AG10803 (cell line): ENCODE data around the gene HSD17B1.
"Not testable (repeated sequence)": the region's sequence is repeated elsewhere in the genome, so short reads cannot be mapped to it uniquely, and the experiment has no call there.

ENCODE experiments used
- DNase-seq: peaks from one replicate; pipeline ENCODE4 v3.0.0; 2010; ENCODE audit warnings: low read depth
- H3K4me3 ChIP-seq: 2 replicates; pipeline ENCODE4 v1.5.1; 2011; ENCODE audit warnings: mild to moderate bottlenecking, low read length, control low read depth
- TF ChIP-seq, protein P1 (sequence below): conservative IDR thresholded peaks from 2 replicates; pipeline ENCODE4 v1.5.1; 2011; ENCODE audit warnings: mild to moderate bottlenecking, low read length, control low read depth, inconsistent platforms

HSD17B1 gene

DNA sequence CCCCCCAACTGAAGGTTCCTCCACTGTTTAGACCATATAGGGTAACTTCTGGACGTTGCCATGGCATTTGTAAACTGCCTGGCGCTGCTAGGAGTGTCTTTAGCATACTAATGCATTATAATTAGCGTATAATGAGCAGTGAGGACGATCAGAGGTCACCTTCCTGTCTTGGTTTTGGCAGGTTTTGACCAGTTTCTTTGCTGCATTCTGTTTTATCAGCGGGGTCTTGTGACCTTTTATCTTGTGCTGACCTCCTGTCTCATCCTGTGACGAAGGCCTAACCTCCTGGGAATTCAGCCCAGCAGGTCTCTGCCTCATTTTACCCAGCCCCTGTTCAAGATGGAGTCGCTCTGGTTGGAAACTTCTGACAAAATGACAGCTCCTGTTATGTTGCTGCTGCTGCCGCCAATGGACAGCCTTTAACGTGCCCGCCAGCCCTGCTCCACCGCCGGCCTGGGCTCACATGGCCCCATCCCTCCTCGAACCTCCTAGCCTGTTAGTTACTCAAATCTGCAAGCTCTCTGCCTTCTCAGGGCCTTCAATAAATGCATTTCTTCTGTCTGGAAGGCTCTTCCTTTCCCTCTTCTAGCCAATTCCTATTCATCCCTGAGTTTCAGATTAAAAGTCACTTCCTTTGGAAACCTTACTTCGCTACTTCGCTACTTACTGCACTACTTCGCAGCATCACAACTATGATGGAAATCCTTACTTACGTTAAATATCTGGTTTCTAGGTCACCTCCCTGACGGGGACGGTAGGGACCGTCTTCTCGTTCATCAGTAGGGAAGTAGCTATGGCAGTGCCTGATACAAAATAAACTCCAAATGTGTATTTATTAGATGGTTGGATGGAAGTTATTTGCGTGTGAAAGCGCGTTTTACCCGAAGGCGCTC lies 17.3 kb upstream of the HSD17B1 start:
- no peak for DNase-seq
- peak overlapping the region; percentile 78 for H3K4me3 ChIP-seq
- TF ChIP-seq, protein P1, sequence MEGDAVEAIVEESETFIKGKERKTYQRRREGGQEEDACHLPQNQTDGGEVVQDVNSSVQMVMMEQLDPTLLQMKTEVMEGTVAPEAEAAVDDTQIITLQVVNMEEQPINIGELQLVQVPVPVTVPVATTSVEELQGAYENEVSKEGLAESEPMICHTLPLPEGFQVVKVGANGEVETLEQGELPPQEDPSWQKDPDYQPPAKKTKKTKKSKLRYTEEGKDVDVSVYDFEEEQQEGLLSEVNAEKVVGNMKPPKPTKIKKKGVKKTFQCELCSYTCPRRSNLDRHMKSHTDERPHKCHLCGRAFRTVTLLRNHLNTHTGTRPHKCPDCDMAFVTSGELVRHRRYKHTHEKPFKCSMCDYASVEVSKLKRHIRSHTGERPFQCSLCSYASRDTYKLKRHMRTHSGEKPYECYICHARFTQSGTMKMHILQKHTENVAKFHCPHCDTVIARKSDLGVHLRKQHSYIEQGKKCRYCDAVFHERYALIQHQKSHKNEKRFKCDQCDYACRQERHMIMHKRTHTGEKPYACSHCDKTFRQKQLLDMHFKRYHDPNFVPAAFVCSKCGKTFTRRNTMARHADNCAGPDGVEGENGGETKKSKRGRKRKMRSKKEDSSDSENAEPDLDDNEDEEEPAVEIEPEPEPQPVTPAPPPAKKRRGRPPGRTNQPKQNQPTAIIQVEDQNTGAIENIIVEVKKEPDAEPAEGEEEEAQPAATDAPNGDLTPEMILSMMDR = no peak

DNA sequence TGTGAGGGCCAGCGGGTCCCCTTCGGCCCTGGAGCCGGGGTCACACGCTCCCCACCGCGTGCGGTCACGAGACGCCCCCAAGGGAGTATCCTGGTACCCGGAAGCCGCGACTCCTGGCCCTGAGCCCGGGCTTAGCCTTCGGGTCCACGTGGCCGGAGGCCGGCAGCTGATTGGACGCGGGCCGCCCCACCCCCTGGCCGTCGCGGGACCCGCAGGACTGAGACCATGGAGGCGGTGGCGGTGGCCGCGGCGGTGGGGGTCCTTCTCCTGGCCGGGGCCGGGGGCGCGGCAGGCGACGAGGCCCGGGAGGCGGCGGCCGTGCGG lies 16.7 kb upstream of the HSD17B1 start, which contains the start of gene NAGLU:
TSS of gene NAGLU (plus strand) at position 194 of the 324 bp plus-strand sequence. CDS start at position 226, 32 bp downstream.
- H3K4me3 ChIP-seq = peak within 1 kb of the TSS; percentile 78
- TF ChIP-seq, protein P1 = no peak
- DNase-seq = peak; percentile 84

DNA sequence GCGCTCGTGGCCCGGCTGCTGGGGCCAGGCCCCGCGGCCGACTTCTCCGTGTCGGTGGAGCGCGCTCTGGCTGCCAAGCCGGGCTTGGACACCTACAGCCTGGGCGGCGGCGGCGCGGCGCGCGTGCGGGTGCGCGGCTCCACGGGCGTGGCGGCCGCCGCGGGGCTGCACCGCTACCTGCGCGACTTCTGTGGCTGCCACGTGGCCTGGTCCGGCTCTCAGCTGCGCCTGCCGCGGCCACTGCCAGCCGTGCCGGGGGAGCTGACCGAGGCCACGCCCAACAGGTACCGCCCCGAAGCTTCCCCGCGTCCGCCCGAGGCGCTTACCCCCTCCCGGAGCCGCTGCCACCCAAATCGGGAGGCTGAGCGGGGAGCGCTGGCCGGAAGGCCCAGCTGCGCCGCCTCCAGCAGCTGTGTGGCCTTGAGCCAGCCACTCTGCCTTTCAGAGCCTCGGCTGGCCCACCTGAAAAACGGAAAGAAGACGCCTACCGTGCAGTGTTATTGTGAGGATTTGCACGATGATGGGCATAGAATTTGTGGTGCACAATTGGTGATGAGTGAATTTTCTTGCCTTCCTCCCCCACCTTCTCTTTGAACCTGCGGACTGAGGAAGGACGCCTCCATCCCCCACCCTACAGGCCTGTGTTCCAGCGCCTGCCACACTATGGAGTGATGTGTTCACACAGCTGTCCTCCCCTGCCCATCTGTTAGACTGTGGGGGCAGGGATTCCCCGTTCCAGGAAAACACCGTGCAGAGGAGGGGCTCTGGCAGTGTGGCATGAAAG lies 16.2 kb upstream of the HSD17B1 start:
- DNase-seq = peak; percentile 84
- TF ChIP-seq, protein P1 = no peak
- peak overlapping the region; percentile 78 for H3K4me3 ChIP-seq

DNA sequence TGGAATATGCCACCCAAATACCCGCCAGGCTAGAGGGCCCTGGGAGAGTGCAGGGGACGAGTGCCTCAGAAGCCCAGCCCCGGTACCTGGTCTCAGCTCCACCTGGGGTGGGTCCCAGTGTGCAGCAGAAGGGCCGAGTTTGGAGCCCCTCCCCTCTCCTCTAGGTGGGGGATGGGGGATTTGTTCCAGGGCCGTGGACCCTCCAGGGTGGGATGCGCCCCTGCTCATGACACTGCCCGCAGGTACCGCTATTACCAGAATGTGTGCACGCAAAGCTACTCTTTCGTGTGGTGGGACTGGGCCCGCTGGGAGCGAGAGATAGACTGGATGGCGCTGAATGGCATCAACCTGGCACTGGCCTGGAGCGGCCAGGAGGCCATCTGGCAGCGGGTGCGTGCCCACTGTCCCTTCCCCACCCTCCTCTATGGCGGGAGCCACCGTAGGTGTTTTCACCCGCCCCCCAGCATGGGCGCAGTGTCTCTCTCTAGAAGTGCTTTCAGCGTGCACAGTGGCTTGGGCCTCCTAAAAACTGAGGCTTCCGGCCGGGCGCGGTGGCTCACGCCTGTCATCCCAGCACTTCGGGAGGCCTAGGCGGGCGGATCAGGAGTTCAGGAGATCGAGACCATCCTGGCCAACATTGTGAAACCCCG lies 15.4 kb upstream of the HSD17B1 start:
- H3K4me3 ChIP-seq = peak overlapping the region; percentile 78
- TF ChIP-seq, protein P1 = no peak
- no peak for DNase-seq

- no peak for DNase-seq
- H3K4me3 ChIP-seq = no peak overlapping the region
- TF ChIP-seq, protein P1 = no peak
These were observed 14.8 kb upstream of the HSD17B1 start for GRCh38 chr17:42537826-42538451.

DNA sequence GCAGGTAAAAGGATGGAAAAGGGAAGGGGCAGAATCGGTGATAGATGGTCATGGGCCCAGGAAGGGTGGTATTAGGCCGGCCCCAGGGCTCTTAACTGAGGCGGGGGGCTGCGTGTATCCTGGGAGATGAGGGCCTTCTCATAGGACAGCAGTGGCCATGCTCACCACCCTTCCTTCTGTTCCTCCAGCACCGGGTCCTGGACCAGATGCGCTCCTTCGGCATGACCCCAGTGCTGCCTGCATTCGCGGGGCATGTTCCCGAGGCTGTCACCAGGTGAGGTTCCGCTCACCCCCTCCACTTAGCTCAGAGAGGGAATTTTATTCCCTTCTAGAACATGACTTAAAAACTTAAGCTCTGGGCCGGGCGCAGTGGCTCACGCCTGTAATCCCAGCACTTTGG lies 14.2 kb upstream of the HSD17B1 start:
- no peak for DNase-seq
- H3K4me3 ChIP-seq = no peak overlapping the region
- TF ChIP-seq, protein P1 = no peak

DNA sequence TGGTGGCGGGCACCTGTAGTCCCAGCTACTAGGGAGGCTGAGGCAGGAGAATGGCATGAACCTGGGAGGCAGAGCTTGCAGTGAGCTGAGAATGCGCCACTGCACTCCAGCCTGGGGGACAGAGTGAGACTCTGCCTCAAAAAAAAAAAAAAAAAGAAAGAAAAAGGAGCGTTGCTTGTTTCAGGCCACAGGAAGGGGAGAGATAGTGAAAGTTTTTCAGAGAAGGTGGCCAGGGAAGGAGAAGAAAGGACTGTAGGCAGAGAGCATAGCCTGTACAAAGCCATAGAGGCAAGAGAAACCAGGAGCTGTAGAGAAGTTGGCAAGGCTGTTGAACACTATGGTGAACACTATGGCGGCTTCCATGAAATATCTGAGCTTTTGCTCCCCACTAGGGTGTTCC lies 12.2 kb upstream of the HSD17B1 start:
- not testable (repeated sequence) for DNase-seq, H3K4me3 ChIP-seq
